ENCODE measurements around the gene LCMT2.

DNA sequence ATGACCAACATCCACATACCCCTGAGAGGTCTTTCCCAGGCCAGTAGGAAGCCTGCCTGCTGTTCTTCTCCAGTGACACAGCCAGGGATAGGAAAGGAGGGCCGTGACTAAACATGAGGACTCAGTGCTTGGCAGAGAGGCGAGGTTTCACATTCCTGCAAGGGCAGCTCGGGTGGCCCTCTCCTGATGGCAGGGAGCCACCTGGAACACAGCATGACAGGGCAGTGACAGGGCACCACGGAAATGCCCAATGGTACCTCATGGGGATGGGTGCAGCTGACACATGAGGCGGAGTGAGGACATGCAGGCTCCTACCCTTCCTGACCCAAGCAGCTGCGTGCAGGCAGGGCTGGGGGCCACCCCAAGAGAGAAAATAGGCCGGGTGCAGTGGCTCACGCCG is 56.2 kb downstream of the LCMT2 start:
- no peak for TF ChIP-seq FOXM1 (IDR thresholded peaks at IDR 0.05; ENCODE audit: borderline replicate concordance)
- TF ChIP-seq SP1 (IDR thresholded peaks at IDR 0.05), result no peak
- TF ChIP-seq ZNF384 (IDR thresholded peaks at IDR 0.05), result no peak
- TF ChIP-seq NFRKB (IDR thresholded peaks at IDR 0.05), result no peak
- TF ChIP-seq CTBP1 (IDR thresholded peaks at IDR 0.05; ENCODE audit: borderline replicate concordance), result no peak

All from HEK293T (cell line).